ENCODE measurements around the gene SIGLEC12.

DNA sequence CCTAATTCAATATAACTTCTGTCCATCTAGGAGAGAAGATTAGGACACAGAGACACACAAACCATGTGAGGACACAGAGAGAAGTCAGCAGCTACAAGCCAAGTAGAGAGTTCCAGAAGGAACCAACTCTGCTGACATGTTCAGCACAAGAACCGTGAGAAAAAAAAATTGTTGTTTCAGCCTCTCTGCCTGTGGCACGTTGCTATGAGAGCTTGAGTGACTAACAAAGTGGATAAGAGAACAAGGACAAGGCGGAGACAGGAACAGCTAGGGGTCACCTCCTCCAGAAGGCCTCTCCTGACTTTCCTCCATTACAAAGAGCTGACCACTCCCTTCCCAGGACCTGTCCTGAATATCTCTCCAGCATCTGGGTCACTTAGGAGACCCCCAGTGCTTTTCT is 5.6 kb upstream of the SIGLEC12 start:
- TF ChIP-seq, protein P1, sequence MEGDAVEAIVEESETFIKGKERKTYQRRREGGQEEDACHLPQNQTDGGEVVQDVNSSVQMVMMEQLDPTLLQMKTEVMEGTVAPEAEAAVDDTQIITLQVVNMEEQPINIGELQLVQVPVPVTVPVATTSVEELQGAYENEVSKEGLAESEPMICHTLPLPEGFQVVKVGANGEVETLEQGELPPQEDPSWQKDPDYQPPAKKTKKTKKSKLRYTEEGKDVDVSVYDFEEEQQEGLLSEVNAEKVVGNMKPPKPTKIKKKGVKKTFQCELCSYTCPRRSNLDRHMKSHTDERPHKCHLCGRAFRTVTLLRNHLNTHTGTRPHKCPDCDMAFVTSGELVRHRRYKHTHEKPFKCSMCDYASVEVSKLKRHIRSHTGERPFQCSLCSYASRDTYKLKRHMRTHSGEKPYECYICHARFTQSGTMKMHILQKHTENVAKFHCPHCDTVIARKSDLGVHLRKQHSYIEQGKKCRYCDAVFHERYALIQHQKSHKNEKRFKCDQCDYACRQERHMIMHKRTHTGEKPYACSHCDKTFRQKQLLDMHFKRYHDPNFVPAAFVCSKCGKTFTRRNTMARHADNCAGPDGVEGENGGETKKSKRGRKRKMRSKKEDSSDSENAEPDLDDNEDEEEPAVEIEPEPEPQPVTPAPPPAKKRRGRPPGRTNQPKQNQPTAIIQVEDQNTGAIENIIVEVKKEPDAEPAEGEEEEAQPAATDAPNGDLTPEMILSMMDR (IDR thresholded peaks at IDR 0.05), result no peak
- TF ChIP-seq POLR2AphosphoS5 (IDR thresholded peaks at IDR 0.05; ENCODE audit: low read depth, low read length), result no peak
- TF ChIP-seq TCF7L2 (IDR thresholded peaks at IDR 0.05; ENCODE audit: low read depth, low read length), result no peak

All from Panc1 (cell line).